Astrocyte (in vitro differentiated cells and primary cell): Measurements from ENCODE around the gene LHX2. TPM values are rescaled to one million over a fixed set of nuclear protein-coding genes. Genes with fewer than 3 reads are reported as not detected.

Source experiments
- DNase-seq: peaks from one replicate; pipeline ENCODE4 v3.0.0-alpha.2; 2010; ENCODE audit warnings: low read depth
- FAIRE-seq: peaks from 2 replicates; lab custom pipeline; 2011; peaks lifted over from hg19 to GRCh38; lab: Jason Lieb, UNC
- H2AFZ ChIP-seq: 2 replicates; pipeline ENCODE4 v1.6.0; 2012; ENCODE audit warnings: low read depth, low read length, inconsistent platforms
- H3K27ac ChIP-seq: 2 replicates; pipeline ENCODE4 v1.5.1; 2011; ENCODE audit warnings: low read depth, low read length, inconsistent platforms
- H3K27me3 ChIP-seq: 2 replicates; pipeline ENCODE4 v1.6.0; 2011; ENCODE audit warnings: low read length, inconsistent platforms; ENCODE audit not compliant: insufficient read depth
- H3K36me3 ChIP-seq: 2 replicates; pipeline ENCODE4 v1.5.1; 2011; ENCODE audit warnings: low read length, inconsistent platforms; ENCODE audit not compliant: insufficient read depth
- H3K4me1 ChIP-seq: 2 replicates; pipeline ENCODE4 v1.5.1; 2011; ENCODE audit warnings: low read length, inconsistent platforms; ENCODE audit not compliant: insufficient read depth
- H3K4me2 ChIP-seq: 2 replicates; pipeline ENCODE4 v1.6.0; 2012; ENCODE audit warnings: low read length, inconsistent platforms
- H3K4me3 ChIP-seq: 2 replicates; pipeline ENCODE4 v1.5.1; 2011; ENCODE audit warnings: low read depth, mild to moderate bottlenecking, low read length, inconsistent platforms; ENCODE audit not compliant: insufficient read depth
- H3K79me2 ChIP-seq: 2 replicates; pipeline ENCODE4 v1.6.0; 2012; ENCODE audit warnings: mild to moderate bottlenecking, low read length, inconsistent platforms; ENCODE audit not compliant: insufficient read depth
- H3K9ac ChIP-seq: 2 replicates; pipeline ENCODE4 v1.6.0; 2012; ENCODE audit warnings: mild to moderate bottlenecking, low read length, inconsistent platforms
- H3K9me3 ChIP-seq: 2 replicates; pipeline ENCODE4 v1.5.1; 2012; ENCODE audit warnings: low read depth, mild to moderate bottlenecking, low read length, inconsistent platforms; ENCODE audit not compliant: insufficient read depth
- H4K20me1 ChIP-seq: 2 replicates; pipeline ENCODE4 v1.6.0; 2012; ENCODE audit warnings: low read length, inconsistent platforms; ENCODE audit not compliant: insufficient read depth
- H3K27ac Mint-ChIP-seq: one replicate; pipeline ENCODE4 v1.8.0; 2021; ENCODE audit warnings: mild to moderate bottlenecking, mixed read lengths; ENCODE audit not compliant: unreplicated experiment
- H3K27me3 Mint-ChIP-seq: one replicate; pipeline ENCODE4 v1.8.0; 2021; ENCODE audit warnings: low read depth, mixed read lengths; ENCODE audit not compliant: unreplicated experiment
- H3K36me3 Mint-ChIP-seq: one replicate; pipeline ENCODE4 v1.8.0; 2021; ENCODE audit warnings: low read depth, mixed read lengths; ENCODE audit not compliant: unreplicated experiment
- H3K4me1 Mint-ChIP-seq: one replicate; pipeline ENCODE4 v1.8.0; 2021; ENCODE audit warnings: low read depth, mixed read lengths; ENCODE audit not compliant: unreplicated experiment
- H3K4me3 Mint-ChIP-seq: one replicate; pipeline ENCODE4 v1.8.0; 2021; ENCODE audit warnings: mild to moderate bottlenecking, moderate library complexity, mixed read lengths; ENCODE audit not compliant: unreplicated experiment
- H3K9me3 Mint-ChIP-seq: one replicate; pipeline ENCODE4 v1.8.0; 2021; ENCODE audit warnings: mild to moderate bottlenecking, mixed read lengths; ENCODE audit not compliant: unreplicated experiment
- EZH2 ChIP-seq: IDR thresholded peaks from 2 replicates; pipeline ENCODE4 v1.6.1; 2012; ENCODE audit warnings: mild to moderate bottlenecking, low read length, inconsistent platforms; ENCODE audit not compliant: insufficient read depth
- total RNA-seq: library from RNA; stranded (reverse); gene quantifications from 2 replicates; pipeline ENCODE4 v1.2.1, GENCODE V29; 2021
- TF ChIP-seq, protein P1 (sequence below): IDR thresholded peaks from 2 replicates; pipeline ENCODE4 v1.5.1; 2011; ENCODE audit warnings: low read depth, mild to moderate bottlenecking, inconsistent platforms, low read length, moderate library complexity; ENCODE audit not compliant: insufficient read depth

Gene LHX2
- total RNA-seq, 1 donor from 2014 or later, result 0.14 TPM

DNA sequence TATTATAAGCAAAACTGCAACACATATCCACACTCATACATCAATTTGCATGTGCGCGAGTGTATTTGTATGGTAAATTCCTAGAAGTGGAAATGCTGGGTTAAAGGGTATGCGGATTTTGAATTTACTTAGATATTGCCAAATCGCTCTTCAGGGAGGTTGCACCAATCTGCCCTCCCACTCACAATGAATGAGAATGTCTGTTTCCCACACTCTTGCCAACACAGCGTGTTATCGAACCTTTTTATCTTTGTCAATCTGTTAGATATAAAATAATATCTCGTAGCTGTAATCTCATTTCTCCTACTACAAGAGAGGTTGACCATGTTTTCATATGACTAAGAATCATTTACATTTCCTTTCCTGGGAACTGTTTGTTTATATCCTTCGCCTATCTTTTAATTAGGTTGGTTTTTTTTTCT is 35.7 kb downstream of the LHX2 start:
- Histone ChIP-seq H4K20me1 (peaks cover 6% of the 10 kb centered on the region), H3K79me2 (no peaks in the 10 kb centered on the region), H3K4me1 (no peaks in the 10 kb centered on the region), H3K4me2 (no peak overlapping the region), H3K9me3 (no peaks in the 10 kb centered on the region), H2AFZ (no peak overlapping the region), H3K27ac (no peak overlapping the region), H3K27me3 (peaks cover 57% of the 10 kb centered on the region), H3K36me3 (no peaks in the 10 kb centered on the region), H3K4me3 (no peak overlapping the region), H3K9ac (no peak overlapping the region)
- no peaks in the 10 kb centered on the region for H3K36me3 Mint-ChIP-seq
- DNase-seq (no peak), FAIRE-seq (no peak)
- peaks cover 4% of the 10 kb centered on the region for H3K9me3 Mint-ChIP-seq
- TF ChIP-seq, protein P1, sequence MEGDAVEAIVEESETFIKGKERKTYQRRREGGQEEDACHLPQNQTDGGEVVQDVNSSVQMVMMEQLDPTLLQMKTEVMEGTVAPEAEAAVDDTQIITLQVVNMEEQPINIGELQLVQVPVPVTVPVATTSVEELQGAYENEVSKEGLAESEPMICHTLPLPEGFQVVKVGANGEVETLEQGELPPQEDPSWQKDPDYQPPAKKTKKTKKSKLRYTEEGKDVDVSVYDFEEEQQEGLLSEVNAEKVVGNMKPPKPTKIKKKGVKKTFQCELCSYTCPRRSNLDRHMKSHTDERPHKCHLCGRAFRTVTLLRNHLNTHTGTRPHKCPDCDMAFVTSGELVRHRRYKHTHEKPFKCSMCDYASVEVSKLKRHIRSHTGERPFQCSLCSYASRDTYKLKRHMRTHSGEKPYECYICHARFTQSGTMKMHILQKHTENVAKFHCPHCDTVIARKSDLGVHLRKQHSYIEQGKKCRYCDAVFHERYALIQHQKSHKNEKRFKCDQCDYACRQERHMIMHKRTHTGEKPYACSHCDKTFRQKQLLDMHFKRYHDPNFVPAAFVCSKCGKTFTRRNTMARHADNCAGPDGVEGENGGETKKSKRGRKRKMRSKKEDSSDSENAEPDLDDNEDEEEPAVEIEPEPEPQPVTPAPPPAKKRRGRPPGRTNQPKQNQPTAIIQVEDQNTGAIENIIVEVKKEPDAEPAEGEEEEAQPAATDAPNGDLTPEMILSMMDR, result no peak
- TF ChIP-seq EZH2, result no peak
- no peak overlapping the region for H3K4me3 Mint-ChIP-seq
- H3K4me1 Mint-ChIP-seq, result no peaks in the 10 kb centered on the region
- no peak overlapping the region for H3K27ac Mint-ChIP-seq
- peaks cover 85% of the 10 kb centered on the region for H3K27me3 Mint-ChIP-seq

DNA sequence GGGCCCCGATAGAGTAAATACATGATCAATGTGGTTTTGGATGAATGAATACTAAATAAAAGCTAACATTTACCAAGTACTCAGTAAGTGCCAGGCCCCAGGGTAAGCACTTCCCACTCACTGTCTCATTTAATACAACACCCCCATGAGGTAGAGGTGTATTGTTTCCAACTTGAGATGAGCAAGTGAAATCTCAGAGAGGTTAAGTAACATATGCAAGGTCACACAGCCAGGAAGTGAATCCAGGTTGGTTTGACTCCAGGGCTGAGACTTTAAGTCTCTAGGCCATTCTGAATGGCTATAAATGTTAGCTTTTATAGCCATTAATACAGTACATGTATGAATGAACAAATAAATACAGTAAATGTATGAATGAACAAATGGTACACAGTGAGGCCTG is 39.4 kb downstream of the LHX2 start:
- no peak for TF ChIP-seq EZH2
- TF ChIP-seq, protein P1, result no peak
- peaks cover 77% of the 10 kb centered on the region for H3K27me3 Mint-ChIP-seq

DNA sequence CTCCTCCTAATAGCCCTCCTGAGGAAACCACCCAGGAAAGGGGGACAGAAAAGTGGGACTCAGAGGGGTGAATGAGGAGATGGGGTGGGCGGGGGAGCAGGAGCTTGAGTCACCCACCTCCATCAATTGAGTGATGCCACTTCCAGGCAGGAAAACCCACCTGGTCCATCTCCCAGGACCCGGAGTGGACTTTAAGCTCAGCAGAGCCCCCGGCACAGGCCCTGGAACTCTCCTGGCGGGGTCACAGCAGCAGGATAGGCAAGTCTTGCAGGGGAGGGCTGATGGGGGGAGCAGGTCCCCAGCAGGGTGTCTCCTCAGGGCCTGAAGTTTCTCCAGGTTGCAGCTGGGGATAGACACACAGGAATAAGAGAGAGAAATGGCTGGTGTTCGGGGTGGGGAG is 40.8 kb downstream of the LHX2 start:
- TF ChIP-seq, protein P1, result no peak
- no peak for TF ChIP-seq EZH2
- Histone ChIP-seq H3K4me1 (peaks cover 5% of the 10 kb centered on the region), H3K36me3 (no peaks in the 10 kb centered on the region), H3K27me3 (peaks cover 55% of the 10 kb centered on the region), H4K20me1 (peaks cover 19% of the 10 kb centered on the region), H3K4me2 (no peak overlapping the region), H3K79me2 (no peaks in the 10 kb centered on the region), H3K4me3 (no peak overlapping the region), H3K9ac (no peak overlapping the region), H2AFZ (no peak overlapping the region), H3K9me3 (peaks cover 6% of the 10 kb centered on the region), H3K27ac (no peak overlapping the region)
- DNase-seq, result no peak
- no peak for FAIRE-seq
- Mint-ChIP-seq H3K9me3 (peaks cover 13% of the 10 kb centered on the region), H3K36me3 (peaks cover 1% of the 10 kb centered on the region), H3K27ac (no peak overlapping the region), H3K4me3 (no peak overlapping the region), H3K4me1 (peaks cover 3% of the 10 kb centered on the region), H3K27me3 (peaks cover 74% of the 10 kb centered on the region)

More for the DNA sequence above, 39.4 kb downstream of the LHX2 start:
- Mint-ChIP-seq H3K36me3 (peaks cover 1% of the 10 kb centered on the region), H3K4me1 (peaks cover 3% of the 10 kb centered on the region), H3K4me3 (no peak overlapping the region), H3K27ac (no peak overlapping the region), H3K9me3 (peaks cover 14% of the 10 kb centered on the region)
- Histone ChIP-seq H3K4me1 (peaks cover 5% of the 10 kb centered on the region), H4K20me1 (peaks cover 16% of the 10 kb centered on the region), H3K79me2 (no peaks in the 10 kb centered on the region), H3K9me3 (peaks cover 6% of the 10 kb centered on the region), H3K9ac (no peak overlapping the region), H3K27ac (no peak overlapping the region), H3K4me2 (no peak overlapping the region), H2AFZ (no peak overlapping the region), H3K4me3 (no peak overlapping the region), H3K36me3 (no peaks in the 10 kb centered on the region), H3K27me3 (peaks cover 64% of the 10 kb centered on the region)
- FAIRE-seq (no peak), DNase-seq (no peak)
